NCI-H187 treated with DMSO at 0.1 percent for 48 hours (cell line): Measurements from ENCODE around the gene GGA3.

Source experiments
- DNase-seq: peaks from one replicate; lab custom pipeline; 2025; lab: John Stamatoyannopoulos, UW

Gene GGA3

DNA sequence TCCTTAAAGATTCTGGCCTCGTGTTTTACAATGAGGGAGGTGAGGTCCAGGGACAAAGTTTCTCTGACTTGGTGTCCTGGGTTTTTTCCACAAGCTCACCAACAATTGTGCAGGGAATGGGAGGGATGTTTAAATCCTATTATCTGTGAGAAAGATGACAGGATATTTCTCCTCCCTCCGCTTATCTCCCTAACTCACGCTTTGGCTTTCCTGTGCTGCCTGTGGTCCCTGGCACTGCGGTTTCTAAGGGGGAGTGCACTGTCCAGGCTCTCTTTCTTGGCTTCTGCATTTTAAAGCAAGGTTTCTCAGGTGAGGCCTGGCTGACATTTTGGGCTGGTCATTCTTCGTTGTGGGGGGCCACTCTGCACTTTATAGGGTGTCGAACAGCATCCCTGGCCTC is 16.4 kb downstream of the GGA3 start:
- DNase-seq, result no peak

GRCh38 chr17:75244133-75244866 is 17.1 kb downstream of the GGA3 start:
- no peak for DNase-seq

DNA sequence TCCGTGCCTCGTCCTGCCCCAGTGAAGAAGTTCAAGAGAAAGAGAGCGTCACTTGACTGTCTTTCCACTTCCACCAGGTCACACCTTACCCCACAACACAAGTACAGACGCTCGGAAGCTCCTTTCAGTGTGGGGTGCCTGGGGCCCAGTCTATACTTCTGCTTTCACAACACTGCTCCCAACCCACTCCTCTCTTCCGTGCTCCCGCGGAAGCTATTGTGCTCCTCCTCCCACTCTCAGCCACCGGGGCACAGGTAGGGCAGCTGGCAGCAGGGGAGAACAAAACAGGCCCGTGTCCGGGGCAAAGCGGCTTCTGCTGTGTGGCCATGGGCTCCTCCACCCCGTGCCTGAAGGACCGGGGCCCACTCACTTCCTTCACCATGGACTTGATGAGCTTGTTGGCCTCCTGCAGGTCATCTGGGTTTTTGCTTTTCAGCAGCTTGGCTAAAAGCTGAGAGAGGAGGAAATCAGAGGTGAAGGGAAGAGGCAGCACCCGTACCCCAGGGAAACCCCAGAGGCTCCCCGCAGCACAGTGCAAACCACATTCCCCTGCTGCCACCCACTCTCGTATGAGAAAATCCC is 18.9 kb downstream of the GGA3 start:
- DNase-seq, result no peak

GRCh38 chr17:75241996-75242460 is 19.4 kb downstream of the GGA3 start:
- no peak for DNase-seq

DNA sequence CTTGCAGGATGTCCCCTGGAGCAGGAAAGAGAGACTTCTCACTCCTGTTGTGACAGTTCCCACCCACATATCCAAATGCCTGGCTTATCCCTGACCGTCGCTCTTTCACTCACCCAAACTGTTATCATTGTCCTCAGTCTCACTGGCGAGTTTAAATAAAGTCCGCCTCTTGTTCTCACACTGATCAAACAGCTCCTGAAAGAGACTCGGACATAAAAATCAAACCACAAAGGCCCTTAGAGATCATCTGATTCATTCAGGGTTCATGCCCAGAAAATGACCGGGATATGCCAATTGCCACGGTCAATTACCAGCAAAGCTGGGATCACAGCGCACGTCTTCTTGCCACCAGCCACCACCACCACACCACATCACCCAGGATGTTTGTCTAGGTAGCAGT is 19.9 kb downstream of the GGA3 start:
- DNase-seq, result no peak

GRCh38 chr17:75241143-75241430 is 20.3 kb downstream of the GGA3 start:
- no peak for DNase-seq

- DNase-seq, result no peak
Measured at GRCh38 chr17:75240394-75241142, 20.8 kb downstream of the GGA3 start.

GRCh38 chr17:75239778-75240393 is 21.5 kb downstream of the GGA3 start:
- no peak for DNase-seq

- no peak for DNase-seq
Measured at GRCh38 chr17:75239214-75239613, 22.2 kb downstream of the GGA3 start.

DNA sequence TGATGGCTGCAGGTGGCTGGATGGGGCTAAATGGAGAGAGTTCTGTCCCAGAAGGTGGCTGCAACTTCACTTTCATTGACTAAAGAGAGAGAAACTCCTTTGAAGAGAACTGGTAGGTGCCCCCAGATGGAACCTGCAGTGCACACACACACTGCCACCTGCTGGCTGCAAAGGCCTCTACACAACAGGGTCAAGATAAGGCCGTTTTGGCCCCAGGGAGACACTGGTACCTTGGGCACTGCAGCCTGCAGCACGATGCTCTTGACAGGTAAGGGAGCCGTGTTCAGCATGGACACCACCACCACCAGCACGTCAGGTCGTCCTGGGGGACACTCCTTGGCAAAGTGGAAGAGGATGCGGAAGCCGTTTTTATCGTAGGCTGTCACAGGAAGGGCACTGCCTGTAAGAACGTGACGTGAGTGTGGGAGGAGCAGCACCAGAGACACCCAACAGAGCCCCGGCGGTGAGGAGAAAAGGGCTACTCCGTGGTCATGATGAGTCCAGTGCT is 22.7 kb downstream of the GGA3 start:
- DNase-seq, result no peak

DNA sequence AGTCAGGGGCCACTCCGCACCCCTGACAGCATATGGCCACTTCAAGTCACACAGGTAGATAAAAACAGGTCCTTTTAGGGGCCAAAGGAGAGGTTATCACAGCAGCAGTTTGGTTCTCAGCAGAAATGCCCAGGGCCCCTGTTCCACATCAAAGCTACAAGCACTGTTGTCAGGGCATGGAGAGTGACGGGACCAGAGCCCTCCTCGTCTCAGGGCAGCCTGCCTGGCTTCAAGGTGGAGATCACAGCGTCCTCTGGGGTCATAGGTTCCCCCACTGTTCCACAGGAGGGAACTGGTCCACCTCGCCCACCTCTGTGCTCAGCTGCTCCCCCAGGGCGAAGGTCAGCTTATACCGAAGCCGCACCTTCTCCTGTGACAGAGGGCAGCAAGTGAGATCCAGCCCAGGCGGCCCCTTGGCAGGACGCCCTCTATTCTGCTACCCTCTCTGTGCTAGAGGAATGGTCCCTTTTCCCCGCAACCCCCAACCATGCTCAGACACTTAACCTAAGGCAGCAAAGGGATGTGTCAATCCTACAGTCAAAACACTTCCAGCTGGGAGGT is 23.3 kb downstream of the GGA3 start:
- DNase-seq, result no peak

DNA sequence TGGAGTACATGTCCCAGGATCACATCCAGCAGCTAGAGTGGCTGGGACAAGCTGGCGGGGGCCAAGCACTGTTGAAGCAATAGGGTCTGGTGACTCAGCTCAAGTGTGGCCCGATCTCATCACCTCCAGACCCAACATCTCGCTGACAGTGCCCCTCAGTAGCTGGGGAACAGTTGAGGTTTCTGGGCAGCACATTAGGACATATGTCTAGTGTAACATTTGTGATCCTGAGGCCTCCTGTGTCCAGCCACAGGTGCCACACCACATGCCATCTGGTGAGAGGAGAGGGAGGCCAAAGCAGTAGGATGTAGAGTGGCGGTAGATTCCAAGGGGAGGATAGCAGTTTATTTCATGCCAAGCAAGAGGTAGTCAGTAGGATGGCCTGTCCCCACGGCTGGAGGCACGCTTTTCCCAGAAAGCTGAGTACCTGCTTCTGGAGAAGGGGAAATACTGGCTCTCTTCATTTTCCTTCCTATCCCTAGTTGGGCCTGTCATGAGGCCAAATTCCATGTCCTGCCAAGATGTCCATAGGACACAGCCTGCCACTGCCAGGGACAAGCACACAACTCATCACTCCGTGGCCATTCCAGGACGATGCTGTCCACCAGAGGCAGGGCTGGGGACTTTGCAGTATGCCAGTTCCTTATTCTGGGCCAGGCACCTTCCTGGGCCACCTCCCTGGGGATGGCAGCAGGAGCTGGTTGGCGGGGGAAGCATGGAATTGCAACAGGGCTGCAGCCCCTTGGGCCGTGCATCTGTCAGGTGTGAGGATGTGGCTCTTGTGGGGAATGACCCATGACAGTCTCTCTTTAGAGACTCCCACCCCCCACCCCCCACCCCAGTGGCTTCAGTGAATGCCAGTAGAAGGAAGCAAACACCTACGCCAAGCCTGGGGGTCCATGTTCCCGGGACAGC is 24.0 kb downstream of the GGA3 start:
- no peak for DNase-seq

GRCh38 chr17:75232786-75233185 is 28.6 kb downstream of the GGA3 start:
- DNase-seq, result no peak

DNA sequence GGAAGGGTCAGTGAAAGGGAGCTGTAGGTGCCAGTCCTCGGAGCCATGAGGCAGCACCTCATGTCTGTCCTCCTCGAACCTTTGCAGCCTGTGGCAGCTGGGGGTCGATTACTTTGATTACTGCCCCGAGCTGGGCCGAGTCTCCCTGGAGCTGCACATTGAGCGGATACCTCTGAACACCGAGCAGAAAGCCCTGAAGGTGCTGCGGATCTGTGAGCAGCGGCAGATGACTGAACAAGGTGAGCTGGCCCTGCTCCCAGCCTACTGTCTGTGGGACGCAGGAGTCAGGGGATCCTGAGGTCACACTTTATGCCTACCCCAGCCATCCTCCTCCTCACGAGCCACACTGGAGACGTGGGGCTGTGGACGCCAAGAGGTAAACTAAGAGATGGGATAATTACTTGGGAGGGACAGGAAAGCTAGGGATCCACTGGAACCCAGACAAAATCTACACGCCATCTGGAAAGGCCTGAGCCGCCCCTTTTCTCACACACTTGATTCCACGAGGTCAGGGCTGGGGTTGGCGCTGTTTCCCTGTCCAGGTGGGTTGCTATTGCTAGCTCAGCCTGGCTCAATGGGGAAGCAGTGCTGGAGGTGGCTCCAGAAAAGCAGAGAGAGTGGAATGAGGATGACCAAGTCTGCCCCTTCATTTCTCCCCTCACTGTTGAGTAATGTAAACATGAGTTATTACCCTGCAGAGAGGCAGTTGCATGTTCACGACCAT is 29.5 kb downstream of the GGA3 start:
- no peak for DNase-seq

GRCh38 chr17:75231071-75231470 is 30.3 kb downstream of the GGA3 start:
- DNase-seq, result no peak

GRCh38 chr17:75228847-75229246 is 32.6 kb downstream of the GGA3 start:
- no peak for DNase-seq

- no peak for DNase-seq
Measured at GRCh38 chr17:75228305-75228704, 33.1 kb downstream of the GGA3 start.

DNA sequence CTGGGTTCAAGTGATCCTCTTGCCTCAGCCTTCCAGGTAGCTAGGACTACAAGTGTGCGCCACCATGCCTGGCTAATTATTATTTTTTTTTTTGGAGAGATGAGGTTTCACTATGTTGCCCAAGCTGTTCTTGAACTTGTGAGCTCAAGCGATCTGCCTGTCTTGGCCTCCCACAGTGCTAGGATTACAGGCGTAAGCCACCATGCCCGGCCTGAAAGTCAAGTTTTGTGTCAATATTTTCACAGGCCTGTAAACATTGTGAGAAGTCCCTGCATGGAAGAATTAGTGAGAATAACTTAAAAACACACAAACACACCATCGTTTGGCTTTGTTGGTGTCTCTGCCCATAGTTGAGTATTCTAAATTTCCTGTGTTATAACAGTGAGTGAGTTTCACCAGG is 33.7 kb downstream of the GGA3 start:
- DNase-seq, result no peak

- DNase-seq, result no peak
Measured at GRCh38 chr17:75225016-75225415, 36.4 kb downstream of the GGA3 start.

- no peak for DNase-seq
Measured at GRCh38 chr17:75219815-75220214, 41.6 kb downstream of the GGA3 start.

GRCh38 chr17:75218131-75218530 is 43.3 kb downstream of the GGA3 start:
- no peak for DNase-seq
